Measurements from ENCODE around the gene LY6G5B.

- TF ChIP-seq, protein P1, sequence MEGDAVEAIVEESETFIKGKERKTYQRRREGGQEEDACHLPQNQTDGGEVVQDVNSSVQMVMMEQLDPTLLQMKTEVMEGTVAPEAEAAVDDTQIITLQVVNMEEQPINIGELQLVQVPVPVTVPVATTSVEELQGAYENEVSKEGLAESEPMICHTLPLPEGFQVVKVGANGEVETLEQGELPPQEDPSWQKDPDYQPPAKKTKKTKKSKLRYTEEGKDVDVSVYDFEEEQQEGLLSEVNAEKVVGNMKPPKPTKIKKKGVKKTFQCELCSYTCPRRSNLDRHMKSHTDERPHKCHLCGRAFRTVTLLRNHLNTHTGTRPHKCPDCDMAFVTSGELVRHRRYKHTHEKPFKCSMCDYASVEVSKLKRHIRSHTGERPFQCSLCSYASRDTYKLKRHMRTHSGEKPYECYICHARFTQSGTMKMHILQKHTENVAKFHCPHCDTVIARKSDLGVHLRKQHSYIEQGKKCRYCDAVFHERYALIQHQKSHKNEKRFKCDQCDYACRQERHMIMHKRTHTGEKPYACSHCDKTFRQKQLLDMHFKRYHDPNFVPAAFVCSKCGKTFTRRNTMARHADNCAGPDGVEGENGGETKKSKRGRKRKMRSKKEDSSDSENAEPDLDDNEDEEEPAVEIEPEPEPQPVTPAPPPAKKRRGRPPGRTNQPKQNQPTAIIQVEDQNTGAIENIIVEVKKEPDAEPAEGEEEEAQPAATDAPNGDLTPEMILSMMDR (IDR thresholded peaks at IDR 0.05; ENCODE audit: borderline replicate concordance, extremely low read depth, low read length, poor library complexity, severe bottlenecking), result no peak
- no peak for TF ChIP-seq EZH2 (IDR thresholded peaks at IDR 0.05; ENCODE audit: borderline replicate concordance, low read depth, low read length, severe bottlenecking)
These were observed 27.8 kb downstream of the LY6G5B start for GRCh38 chr6:31697555-31697954.

Measured in DND-41 (cell line).